Thyroid gland (tissue), 4 donors: ENCODE results near the gene C9orf78. TPM values are rescaled to one million over a fixed set of nuclear protein-coding genes. Genes with fewer than 3 reads are reported as not detected.

Experiments
- DNase-seq, 2 donors: peaks; one replicate each; pipeline ENCODE4 v3.0.0-alpha.2; 2019
- H3K27ac ChIP-seq, 3 donors: fragments of 200-600 bp; sonication (generic); 1 replicate in 2 of 3; 2 replicates in 1 of 3; pipeline ENCODE4 v1.5.1; 2016 to 2019; ENCODE audit warnings: mild to moderate bottlenecking in 1 of 3, moderate library complexity in 1 of 3
- H3K27me3 ChIP-seq: fragments of 200-600 bp; sonication (generic); one replicate; pipeline ENCODE4 v1.5.1; 2019
- H3K36me3 ChIP-seq, 2 donors: fragments of 200-600 bp; sonication (generic); one replicate each; pipeline ENCODE4 v1.5.1; 2016 to 2019
- H3K4me1 ChIP-seq, 2 donors: fragments of 200-600 bp; sonication (generic); one replicate each; pipeline ENCODE4 v1.5.1; 2017 to 2019
- H3K4me3 ChIP-seq, 3 donors: fragments of 200-600 bp; sonication (generic); replicated peaks in 1 of 3; 1 replicate in 2 of 3; 2 replicates in 1 of 3; pipeline ENCODE4 v1.5.1; 2016; ENCODE audit warnings: mild to moderate bottlenecking in 1 of 3
- H3K9me3 ChIP-seq: fragments of 200-600 bp; sonication (generic); one replicate; pipeline ENCODE4 v1.5.1; 2017
- CTCF ChIP-seq, 6 experiments: fragments of 200-600 bp in 3 of 6; fragments of 450-650 bp in 3 of 6; sonication (generic) in 3 of 6; IDR thresholded peaks; one replicate each; pipeline ENCODE4 v1.5.1; 2016 to 2019; ENCODE audit warnings: antibody characterized with exemption in 6 of 6, mild to moderate bottlenecking in 2 of 6, inconsistent platforms in 1 of 6, moderate library complexity in 1 of 6
- POLR2A ChIP-seq, 2 donors: fragments of 450-650 bp; IDR thresholded peaks; one replicate each; pipeline ENCODE4 v1.6.1; 2017; ENCODE audit warnings: antibody characterized with exemption in 2 of 2, mild to moderate bottlenecking in 2 of 2, moderate library complexity in 1 of 2
- WGBS, 2 donors: methylation state at CpG; one replicate each; pipeline ENCODE4 v1.1.5; 2017; 5-methylcytosine and 5-hydroxymethylcytosine counted together
- intact Hi-C: fragments of 100-400 bp; cut with DNase I; formaldehyde crosslinking; loops from one replicate; pipeline ENCODE4 v1.15.1; 2023
- total RNA-seq, 4 donors: library from RNA; depleted of rRNA; stranded (reverse); fragments of >200 nt; gene quantifications; one replicate each; pipeline ENCODE4 v1.2.3, GENCODE V29; 2016

The C9orf78 gene
- total RNA-seq, 4 donors from 2014 or later: 59.4 to 89.2 (median 81.4) TPM

GRCh38 chr9:129854588-129855110 is 19.6 kb upstream of the C9orf78 start:
- peaks cover 33 to 38% of the 10 kb centered on the region in 2 donors for H3K36me3 ChIP-seq
- peaks cover 19 to 32% of the 10 kb centered on the region in 2 donors for H3K4me1 ChIP-seq
- no peak overlapping the region for H3K4me3 ChIP-seq
- WGBS, 2 donors: 93 to 94% methylated on average over 4 of the region's 4 CpGs
- DNase-seq: no peak
- no peaks in the 10 kb centered on the region for H3K9me3 ChIP-seq
- no peak for TF ChIP-seq POLR2A (IDR thresholded peaks at IDR 0.05)
- TF ChIP-seq CTCF (IDR thresholded peaks at IDR 0.05): no peak
- no peaks in the 10 kb centered on the region for H3K27me3 ChIP-seq
- peak overlapping the region in 1 of 3 donors; percentile 3 for H3K27ac ChIP-seq
- intact Hi-C loops: no loop called here

GRCh38 chr9:129853614-129854013 is 18.5 kb upstream of the C9orf78 start:
- Histone ChIP-seq H3K4me1 (peaks cover 22 to 38% of the 10 kb centered on the region in 2 donors), H3K27me3 (no peaks in the 10 kb centered on the region), H3K27ac (peak overlapping the region; percentile 26 to 94 (median 88)), H3K4me3 (no peak overlapping the region), H3K9me3 (no peaks in the 10 kb centered on the region), H3K36me3 (peaks cover 30 to 34% of the 10 kb centered on the region in 2 donors)
- intact Hi-C loops: no loop called here
- DNase-seq: peak in 1 of 2 donors; percentile 42
- no peak for TF ChIP-seq CTCF (IDR thresholded peaks at IDR 0.05)
- WGBS, 2 donors: 25 to 32% methylated on average over 3 of the region's 3 CpGs

DNA sequence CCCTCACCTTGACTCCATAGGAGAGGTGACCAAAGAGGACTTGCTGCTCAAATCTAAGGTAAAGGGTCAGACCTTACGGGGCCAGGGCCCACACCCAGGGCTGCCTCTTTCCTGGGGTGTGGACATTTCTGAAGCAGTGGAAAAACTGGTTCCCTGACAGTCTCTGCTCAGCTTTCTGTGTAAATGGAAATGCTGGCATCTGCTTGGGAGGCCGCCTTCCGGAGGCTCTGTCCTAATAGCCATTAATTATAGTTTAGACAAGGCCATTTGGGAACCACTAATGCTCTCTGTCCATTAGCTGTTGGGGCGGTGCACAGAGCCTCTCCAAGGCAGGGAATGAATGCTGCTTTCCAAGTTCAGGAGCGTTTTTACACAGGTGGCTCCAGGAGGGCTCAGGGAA is 17.5 kb upstream of the C9orf78 start:
- peaks cover 23 to 25% of the 10 kb centered on the region in 2 donors for H3K36me3 ChIP-seq
- 64 to 80% methylated on average over 4 to 5 of the region's 5 CpGs for WGBS, 2 donors

GRCh38 chr9:129851821-129852220 is 16.7 kb upstream of the C9orf78 start:
- intact Hi-C loops: no loop called here
- WGBS, 2 donors: 31 to 49% methylated on average over 5 of the region's 5 CpGs
- peak; percentile 64 to 74 for DNase-seq
- Histone ChIP-seq H3K36me3 (peaks cover 17 to 25% of the 10 kb centered on the region in 2 donors), H3K4me1 (peaks cover 22 to 41% of the 10 kb centered on the region in 2 donors), H3K27me3 (no peaks in the 10 kb centered on the region), H3K9me3 (no peaks in the 10 kb centered on the region), H3K27ac (peak overlapping the region; percentile 88 to 94 (median 88)), H3K4me3 (no peak overlapping the region)
- TF ChIP-seq POLR2A (IDR thresholded peaks at IDR 0.05) (no peak), CTCF (IDR thresholded peaks at IDR 0.05) (no peak)

More for the DNA sequence above, 17.5 kb upstream of the C9orf78 start:
- no peak for TF ChIP-seq CTCF (IDR thresholded peaks at IDR 0.05)
- no peak for TF ChIP-seq POLR2A (IDR thresholded peaks at IDR 0.05)
- DNase-seq: no peak
- Histone ChIP-seq H3K4me1 (peaks cover 22 to 41% of the 10 kb centered on the region in 2 donors), H3K9me3 (no peaks in the 10 kb centered on the region), H3K4me3 (no peak overlapping the region), H3K27me3 (no peaks in the 10 kb centered on the region), H3K27ac (peak overlapping the region; percentile 88 to 94 (median 88))
- intact Hi-C loops: no loop called here

GRCh38 chr9:129850821-129851550 is 15.9 kb upstream of the C9orf78 start:
- intact Hi-C loops: no loop called here
- DNase-seq: peak; percentile 89
- Histone ChIP-seq H3K4me1 (peaks cover 22 to 41% of the 10 kb centered on the region in 2 donors), H3K36me3 (peaks cover 17 to 19% of the 10 kb centered on the region in 2 donors), H3K4me3 (no peak overlapping the region), H3K27ac (peak overlapping the region; percentile 88 to 95 (median 94)), H3K9me3 (no peaks in the 10 kb centered on the region), H3K27me3 (no peaks in the 10 kb centered on the region)
- 35 to 42% methylated on average over 6 of the region's 6 CpGs for WGBS, 2 donors
- TF ChIP-seq CTCF (IDR thresholded peaks at IDR 0.05) (no peak), POLR2A (IDR thresholded peaks at IDR 0.05) (no peak)
